H9 (cell line): ENCODE measurements around the gene ZRANB3. TPM values are rescaled to one million over a fixed set of nuclear protein-coding genes. Genes with fewer than 3 reads are reported as not detected.

Source experiments
- DNase-seq: peaks from one replicate; pipeline ENCODE4 v3.0.0-alpha.2; 2017
- H2AFZ ChIP-seq: one replicate; pipeline ENCODE4 v1.6.1; 2013; ENCODE audit warnings: mild to moderate bottlenecking, low read length, control low read depth, moderate library complexity
- H2AK5ac ChIP-seq: 2 replicates; pipeline ENCODE4 v1.6.1; 2013; ENCODE audit warnings: low read length, control low read depth, mixed read lengths; ENCODE audit not compliant: insufficient read length
- H2BK120ac ChIP-seq: one replicate; pipeline ENCODE4 v1.6.1; 2013; ENCODE audit warnings: low read depth, mild to moderate bottlenecking, low read length, control low read depth, inconsistent platforms; ENCODE audit not compliant: poor library complexity, severe bottlenecking
- H2BK12ac ChIP-seq: 2 replicates; pipeline ENCODE4 v1.6.1; 2013; ENCODE audit warnings: low read length, control low read depth, mixed read lengths, low read depth; ENCODE audit not compliant: insufficient read length
- H2BK15ac ChIP-seq: 2 replicates; pipeline ENCODE4 v1.6.1; 2013; ENCODE audit warnings: low read depth, low read length, control low read depth
- H2BK20ac ChIP-seq: one replicate; pipeline ENCODE4 v1.6.1; 2013; ENCODE audit warnings: low read depth, mild to moderate bottlenecking, low read length, control low read depth, inconsistent platforms; ENCODE audit not compliant: poor library complexity, severe bottlenecking
- H2BK5ac ChIP-seq: 2 replicates; pipeline ENCODE4 v1.6.1; 2013; ENCODE audit warnings: low read length, control low read depth, mixed read lengths; ENCODE audit not compliant: insufficient read length
- H3K14ac ChIP-seq: 2 replicates; pipeline ENCODE4 v1.6.1; 2013; ENCODE audit warnings: low read length, control low read depth; ENCODE audit not compliant: insufficient read depth
- H3K18ac ChIP-seq: 2 replicates; pipeline ENCODE4 v1.6.1; 2013; ENCODE audit warnings: low read depth, mild to moderate bottlenecking, mixed read lengths, low read length, control low read depth; ENCODE audit not compliant: insufficient read length
- H3K23ac ChIP-seq: 2 replicates; pipeline ENCODE4 v1.6.1; 2013; ENCODE audit warnings: low read length, control low read depth, mixed read lengths, low read depth; ENCODE audit not compliant: insufficient read length
- H3K23me2 ChIP-seq: 2 replicates; pipeline ENCODE4 v1.6.1; 2013; ENCODE audit warnings: low read depth, mild to moderate bottlenecking, mixed read lengths, low read length, control low read depth; ENCODE audit not compliant: insufficient read length, poor library complexity, severe bottlenecking
- H3K27ac ChIP-seq: 2 replicates; pipeline ENCODE4 v1.5.1; 2013; ENCODE audit warnings: low read length, control low read depth, mixed read lengths, low read depth; ENCODE audit not compliant: insufficient read length
- H3K27me3 ChIP-seq: 2 replicates; pipeline ENCODE4 v1.6.1; 2013; ENCODE audit warnings: low read length, control low read depth, inconsistent platforms; ENCODE audit not compliant: insufficient read depth
- H3K4ac ChIP-seq: 2 replicates; pipeline ENCODE4 v1.6.1; 2013; ENCODE audit warnings: low read depth, mild to moderate bottlenecking, control low read depth, inconsistent platforms, low read length, moderate library complexity
- H3K4me1 ChIP-seq: 2 replicates; pipeline ENCODE4 v1.6.1; 2013; ENCODE audit warnings: low read length, control low read depth, inconsistent platforms; ENCODE audit not compliant: insufficient read depth
- H3K4me2 ChIP-seq: 2 replicates; pipeline ENCODE4 v1.6.1; 2013; ENCODE audit warnings: low read length, control low read depth, mixed read lengths; ENCODE audit not compliant: insufficient read length, insufficient read depth
- H3K56ac ChIP-seq: 2 replicates; pipeline ENCODE4 v1.6.1; 2013; ENCODE audit warnings: low read depth, mild to moderate bottlenecking, mixed read lengths, low read length, control low read depth; ENCODE audit not compliant: insufficient read length
- H3K79me1 ChIP-seq: 2 replicates; pipeline ENCODE4 v1.6.1; 2013; ENCODE audit warnings: low read depth, mild to moderate bottlenecking, moderate library complexity, low read length, control low read depth, inconsistent platforms; ENCODE audit not compliant: insufficient read depth, poor library complexity, severe bottlenecking
- H3K79me2 ChIP-seq: 2 replicates; pipeline ENCODE4 v1.6.1; 2013; ENCODE audit warnings: low read length, control low read depth, inconsistent platforms; ENCODE audit not compliant: insufficient read depth
- H3K9ac ChIP-seq: 2 replicates; pipeline ENCODE4 v1.6.1; 2013; ENCODE audit warnings: low read length, control low read depth, mixed read lengths; ENCODE audit not compliant: insufficient read length; ENCODE audit errors: extremely low read depth
- H3K9me3 ChIP-seq: one replicate; pipeline ENCODE4 v1.6.1; 2013; ENCODE audit warnings: low read depth, low read length, inconsistent platforms; ENCODE audit not compliant: control insufficient read depth
- H3T11ph ChIP-seq: one replicate; pipeline ENCODE4 v1.6.1; 2013; ENCODE audit warnings: mild to moderate bottlenecking, low read length, control low read depth, inconsistent platforms
- H4K20me1 ChIP-seq: one replicate; pipeline ENCODE4 v1.6.1; 2013; ENCODE audit not compliant: control insufficient read depth, insufficient read length, insufficient read depth
- H4K5ac ChIP-seq: 2 replicates; pipeline ENCODE4 v1.6.1; 2013; ENCODE audit warnings: low read depth, mild to moderate bottlenecking, mixed read lengths, low read length, control low read depth; ENCODE audit not compliant: insufficient read length
- H4K8ac ChIP-seq: replicated peaks from 2 replicates; pipeline ENCODE4 v1.6.1; 2013; ENCODE audit warnings: low read length, control low read depth, mixed read lengths, low read depth; ENCODE audit not compliant: insufficient read length
- H4K91ac ChIP-seq: 2 replicates; pipeline ENCODE4 v1.6.1; 2013; ENCODE audit warnings: low read depth, mild to moderate bottlenecking, moderate library complexity, mixed read lengths, low read length, control low read depth; ENCODE audit not compliant: insufficient read length
- H3K27ac Mint-ChIP-seq, 3 experiments: 2 replicates in 2 of 3; 3 replicates in 1 of 3; pipeline ENCODE4 v1.8.0; 2020 to 2021; ENCODE audit warnings: mixed read lengths in 3 of 3, mild to moderate bottlenecking in 1 of 3, moderate library complexity in 1 of 3
- H3K27me3 Mint-ChIP-seq: 2 replicates; pipeline ENCODE4 v1.8.0; 2021; ENCODE audit warnings: low read depth, mild to moderate bottlenecking, moderate library complexity, mixed read lengths
- H3K36me3 Mint-ChIP-seq, 3 experiments: 2 replicates in 2 of 3; 3 replicates in 1 of 3; pipeline ENCODE4 v1.8.0; 2020 to 2021; ENCODE audit warnings: low read depth in 3 of 3, mixed read lengths in 3 of 3; ENCODE audit not compliant: insufficient read depth in 1 of 3
- H3K4me1 Mint-ChIP-seq, 2 experiments: 2 replicates each; pipeline ENCODE4 v1.8.0; 2020; ENCODE audit warnings: mixed read lengths in 2 of 2
- H3K4me3 Mint-ChIP-seq, 2 experiments: 2 replicates in 1 of 2; 3 replicates in 1 of 2; pipeline ENCODE4 v1.8.0; 2020 to 2021; ENCODE audit warnings: mild to moderate bottlenecking in 2 of 2, mixed read lengths in 2 of 2, moderate library complexity in 1 of 2
- H3K9me3 Mint-ChIP-seq, 2 experiments: 2 replicates in 1 of 2; 3 replicates in 1 of 2; pipeline ENCODE4 v1.8.0; 2020; ENCODE audit warnings: mild to moderate bottlenecking in 2 of 2, mixed read lengths in 2 of 2, moderate library complexity in 1 of 2
- CTCF ChIP-seq: fragments of 200-600 bp; sonication (generic); conservative IDR thresholded peaks from 3 replicates; pipeline ENCODE4 v1.8.0; 2021; ENCODE audit warnings: antibody characterized with exemption, mild to moderate bottlenecking
- WGBS: extraction: QIAGEN DNeasy Blood & Tissue Kit; methylation state at CpG from one replicate; pipeline ENCODE4 v1.1.7; 2013; ENCODE audit warnings: missing lambda C conversion rate, low lambda C conversion rate, mixed read lengths; ENCODE audit not compliant: insufficient read length; ENCODE audit errors: extremely low coverage; 5-methylcytosine and 5-hydroxymethylcytosine counted together
- total RNA-seq: library from RNA; stranded (reverse); gene quantifications from 2 replicates; pipeline ENCODE4 v1.2.1, GENCODE V29; 2021

Gene ZRANB3
- total RNA-seq, 1 experiment from 2014 or later = 16.7 TPM

GRCh38 chr2:135311268-135311667 is 219.8 kb downstream of the ZRANB3 start:
- Mint-ChIP-seq H3K27ac (no peak overlapping the region), H3K27me3 (no peaks in the 10 kb centered on the region), H3K4me1 (peaks cover 3 to 4% of the 10 kb centered on the region in 2 experiments; a peak in 3 of 4 replicates), H3K36me3 (peaks cover 3 to 8% (median 6%) of the 10 kb centered on the region in 3 experiments; a peak in 4 of 7 replicates), H3K4me3 (no peak overlapping the region), H3K9me3 (peaks cover 0 to 6% of the 10 kb centered on the region in 2 experiments; a peak in 1 of 5 replicates)
- no peak overlapping the region for H4K8ac ChIP-seq
- H2BK120ac ChIP-seq = no peak overlapping the region
- H3K4me2 ChIP-seq = no peak overlapping the region
- no peaks in the 10 kb centered on the region for H3K9me3 ChIP-seq
- no CpG with 5 or more reads among the region's 3 CpGs for WGBS
- H3K56ac ChIP-seq = no peak overlapping the region
- no peak overlapping the region for H2BK20ac ChIP-seq
- no peaks in the 10 kb centered on the region for H3K27me3 ChIP-seq
- no peak overlapping the region for H2AK5ac ChIP-seq
- H3K9ac ChIP-seq = no peak overlapping the region
- H3K27ac ChIP-seq = no peak overlapping the region
- H2AFZ ChIP-seq = no peak overlapping the region
- H3K4me1 ChIP-seq = peaks cover 2% of the 10 kb centered on the region; the same call in 1 of the 2 replicates
- H2BK5ac ChIP-seq = no peak overlapping the region
- H3K79me1 ChIP-seq = no peaks in the 10 kb centered on the region
- H3K14ac ChIP-seq = no peak overlapping the region
- no peaks in the 10 kb centered on the region for H4K20me1 ChIP-seq
- H3T11ph ChIP-seq = no peak overlapping the region
- TF ChIP-seq CTCF = no peak
- H4K91ac ChIP-seq = no peak overlapping the region
- DNase-seq = no peak
- H3K4ac ChIP-seq = no peak overlapping the region
- H3K18ac ChIP-seq = no peak overlapping the region
- no peak overlapping the region for H3K23ac ChIP-seq
- no peak overlapping the region for H2BK12ac ChIP-seq
- H2BK15ac ChIP-seq = no peak overlapping the region
- H4K5ac ChIP-seq = no peak overlapping the region
- no peaks in the 10 kb centered on the region for H3K79me2 ChIP-seq
- no peaks in the 10 kb centered on the region for H3K23me2 ChIP-seq
